GOT3 (cell line): ENCODE data around the gene RHO.

Experiments used
- DNase-seq: peaks from one replicate; lab custom pipeline; 2025; ENCODE audit warnings: mixed read lengths; lab: John Stamatoyannopoulos, UW

The RHO gene

DNA sequence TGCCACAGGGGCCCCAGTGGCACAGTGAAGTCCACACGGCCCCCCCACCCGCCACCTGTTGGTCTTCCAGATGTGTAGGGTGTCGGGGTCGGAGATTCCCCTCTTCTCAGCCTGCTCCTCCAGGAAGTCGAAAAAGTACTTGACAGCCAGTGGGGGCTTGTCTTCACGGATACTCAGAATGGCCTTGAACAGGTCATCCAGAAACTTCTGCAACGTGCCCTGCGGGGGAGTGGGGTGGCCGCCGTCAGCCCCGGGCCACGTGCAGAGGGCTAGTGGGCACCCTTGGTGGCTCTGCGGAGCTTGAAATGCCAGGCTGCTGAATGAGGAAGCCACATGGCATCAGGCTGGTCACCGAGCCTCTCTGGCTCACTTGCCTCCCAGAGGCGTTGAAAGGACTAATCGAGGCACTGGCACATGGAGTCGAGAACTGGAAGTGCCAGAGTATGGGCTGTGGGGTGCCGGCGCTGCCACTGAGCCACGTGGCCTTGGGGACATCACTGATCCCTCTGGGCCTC is 31.2 kb downstream of the RHO start:
- no peak for DNase-seq

DNA sequence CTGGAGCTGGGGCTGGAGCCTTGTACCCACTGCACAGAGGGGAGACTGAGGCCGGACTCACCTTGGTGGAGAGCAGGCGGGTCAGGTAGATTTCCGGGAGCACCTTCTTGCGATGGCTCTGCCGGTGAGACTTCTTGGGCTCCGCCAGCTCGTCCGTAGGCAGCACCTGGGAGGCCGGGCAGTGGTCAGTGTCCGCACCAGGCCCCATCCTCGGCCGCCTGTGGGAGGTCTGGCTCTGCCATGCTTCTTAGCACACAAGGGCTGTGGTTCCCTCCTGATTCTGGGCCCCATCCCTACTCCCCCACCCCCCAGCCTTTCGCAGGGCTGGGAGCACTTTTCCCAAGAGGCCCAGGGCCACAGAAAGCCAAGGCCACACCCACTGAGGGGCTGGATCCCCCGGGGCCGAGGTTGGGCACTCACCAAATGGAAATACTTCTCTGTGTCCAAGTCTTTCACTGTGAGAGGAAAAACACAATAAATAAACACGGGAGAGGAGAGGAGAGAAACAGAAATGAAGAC is 31.9 kb downstream of the RHO start:
- no peak for DNase-seq

DNA sequence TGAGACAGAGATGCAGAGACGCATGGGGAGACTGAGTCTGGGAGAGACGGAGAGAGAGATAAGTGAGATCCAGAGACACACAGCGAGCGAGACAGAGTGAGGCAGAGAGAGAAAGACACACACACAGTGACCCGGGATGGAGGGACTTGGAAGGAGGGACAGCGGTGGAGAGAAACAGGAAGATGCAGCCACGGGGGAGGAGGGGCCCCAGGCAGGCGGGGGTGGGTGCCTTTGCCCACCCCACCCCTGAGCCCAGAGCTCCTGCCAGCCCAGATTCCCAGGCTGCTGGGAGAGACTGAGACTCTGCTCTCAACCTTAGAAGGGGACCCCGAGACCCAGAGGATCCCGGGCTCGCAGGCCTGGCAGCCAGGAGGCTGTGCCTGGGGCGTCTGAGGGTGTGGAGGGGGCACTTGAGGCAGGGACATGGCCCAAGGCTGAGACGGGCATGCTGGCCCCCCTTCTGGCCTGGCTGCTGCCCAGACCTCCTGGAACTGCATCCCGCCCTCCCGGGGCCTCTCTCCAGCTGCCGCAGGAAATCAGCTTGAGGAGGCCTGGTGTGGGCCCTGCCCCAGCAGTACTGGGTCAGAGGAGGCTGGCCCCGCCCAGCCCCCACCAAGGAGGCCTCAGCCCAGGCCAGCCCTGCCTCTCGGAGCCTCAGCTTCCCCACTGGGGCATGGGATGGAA is 32.6 kb downstream of the RHO start:
- DNase-seq, result no peak

DNA sequence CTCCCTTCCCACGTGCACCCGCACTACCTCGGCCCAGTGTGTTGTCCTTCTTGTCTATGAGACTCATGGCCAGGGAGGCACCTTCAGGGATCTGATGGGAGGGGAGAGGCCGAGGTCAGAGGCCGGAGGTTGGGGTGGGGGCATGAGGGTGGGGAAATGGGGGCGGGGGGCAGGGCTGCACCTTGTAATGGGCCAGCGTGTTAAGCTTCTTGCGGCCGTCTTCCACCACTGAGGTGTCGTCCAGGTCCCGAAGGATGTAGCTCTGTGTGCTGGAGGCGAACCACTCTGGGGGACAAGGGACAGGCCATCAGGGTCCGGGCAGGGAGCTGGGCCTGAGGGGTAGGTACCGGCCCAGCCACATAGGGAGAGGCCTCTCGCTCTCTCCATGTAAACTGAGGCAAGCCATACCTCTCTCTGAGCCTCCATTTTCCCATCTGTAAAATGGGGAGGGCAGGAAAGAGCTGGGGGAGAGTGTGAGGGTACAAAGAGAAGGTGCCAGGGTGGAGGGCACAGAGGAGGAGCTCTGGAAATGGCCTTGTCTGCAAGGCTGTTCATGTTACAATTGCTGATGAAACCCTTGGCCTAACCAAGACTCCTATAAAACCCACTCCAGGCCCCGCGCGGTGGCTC is 33.3 kb downstream of the RHO start:
- DNase-seq, result no peak

DNA sequence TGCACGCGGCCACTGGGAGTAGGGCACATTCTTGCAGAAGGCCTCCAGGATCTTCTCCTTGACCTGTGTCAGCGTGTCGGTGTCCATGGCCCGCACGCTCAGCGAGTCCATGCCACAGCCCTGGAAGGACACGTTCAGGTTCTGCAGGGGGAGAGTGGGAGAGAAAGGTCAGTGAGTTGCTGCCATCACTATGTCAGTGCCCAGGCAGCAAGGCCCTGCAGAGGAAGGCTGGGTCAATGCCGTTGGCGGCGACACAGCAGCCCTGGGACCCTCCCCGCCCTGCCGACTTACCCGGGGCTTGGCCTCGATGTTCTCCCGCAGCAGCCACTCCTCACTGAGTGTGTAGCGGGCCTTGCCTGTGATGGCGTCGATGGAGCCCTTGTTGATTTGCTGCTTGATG is 34.4 kb downstream of the RHO start:
- no peak for DNase-seq

DNA sequence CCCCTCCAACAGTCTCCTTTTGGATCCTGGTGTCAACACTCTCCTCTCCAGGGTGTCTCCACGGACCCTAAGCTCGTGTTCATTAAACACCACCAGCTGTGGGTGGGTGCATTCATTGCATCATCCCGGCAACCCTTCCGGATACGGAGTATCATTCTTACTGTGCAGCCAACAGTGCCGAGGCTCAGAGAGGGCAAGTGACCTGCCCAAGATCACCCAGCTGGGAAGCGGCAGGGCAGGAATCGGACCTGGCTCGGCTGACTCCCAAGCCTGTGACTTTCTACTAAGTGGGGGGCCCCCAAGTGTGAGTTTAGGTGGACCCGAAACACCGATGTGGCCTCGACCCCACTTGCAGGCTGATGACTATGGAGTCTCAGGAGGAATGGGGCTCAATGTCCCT is 34.9 kb downstream of the RHO start:
- DNase-seq, result no peak

DNA sequence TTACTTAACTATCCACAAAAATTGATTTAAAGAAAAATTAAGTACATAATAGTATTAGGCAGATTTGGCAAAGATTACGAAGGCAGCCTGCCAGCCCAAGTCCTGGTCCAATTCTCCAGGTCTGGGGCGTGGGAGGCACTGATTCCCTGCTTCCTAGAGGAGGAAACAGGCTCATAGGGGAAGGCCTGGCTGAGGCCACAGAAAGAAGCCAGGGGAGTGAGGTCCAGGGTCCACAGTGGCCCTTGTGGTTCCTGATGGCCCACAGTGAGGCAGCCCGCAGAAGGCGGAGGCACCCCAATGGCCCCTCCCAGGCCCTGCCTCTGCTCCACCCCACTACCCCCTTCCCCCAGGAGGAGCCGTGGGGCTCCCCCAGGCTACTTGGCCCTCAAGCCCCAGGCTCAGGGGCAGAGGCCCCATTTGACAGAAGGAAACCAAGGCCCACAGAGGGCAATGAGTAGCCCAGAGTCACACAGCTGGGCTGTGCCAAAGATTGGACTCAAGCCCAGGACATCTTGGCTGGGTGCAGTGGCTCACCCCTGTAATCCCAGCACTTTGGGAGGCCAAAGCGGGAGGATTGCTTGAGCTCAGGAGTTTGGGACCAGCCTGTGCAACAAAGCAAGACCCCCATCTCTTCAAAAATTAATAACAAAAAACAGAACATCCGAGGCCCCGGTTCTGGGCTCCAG is 35.6 kb downstream of the RHO start:
- DNase-seq, result no peak

DNA sequence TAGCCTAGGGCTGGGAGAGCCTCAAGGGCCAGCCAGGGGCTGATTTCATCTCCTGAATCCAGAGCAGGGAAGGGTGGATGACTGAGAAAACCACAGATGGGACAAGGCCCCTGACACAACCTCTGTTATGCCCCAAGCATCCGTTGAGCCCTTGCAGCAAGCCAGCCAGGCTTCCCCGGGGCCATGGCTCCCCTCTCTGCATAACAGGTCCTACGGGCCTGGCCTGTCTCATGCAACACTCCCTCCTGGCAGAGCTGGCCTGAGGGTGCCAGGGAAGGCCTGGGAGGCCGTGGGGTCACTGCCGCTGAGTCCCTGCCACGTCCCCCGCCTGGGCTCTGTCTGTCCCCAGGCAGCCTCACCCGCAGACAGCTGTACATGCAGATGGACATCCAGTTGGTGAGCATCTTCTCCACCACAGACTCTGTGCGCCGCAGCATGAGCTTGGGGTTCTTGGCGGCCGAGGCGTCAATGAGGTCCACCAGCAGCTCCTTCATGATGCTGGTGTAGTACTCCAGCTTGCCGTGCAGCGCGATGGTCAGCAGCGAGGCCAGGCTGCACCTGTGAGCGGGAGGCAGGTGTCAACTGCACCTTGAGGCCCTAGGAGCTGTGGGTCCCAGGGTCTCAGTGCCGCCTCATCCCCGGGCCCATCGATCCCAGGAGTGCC is 36.7 kb downstream of the RHO start:
- DNase-seq, result no peak

DNA sequence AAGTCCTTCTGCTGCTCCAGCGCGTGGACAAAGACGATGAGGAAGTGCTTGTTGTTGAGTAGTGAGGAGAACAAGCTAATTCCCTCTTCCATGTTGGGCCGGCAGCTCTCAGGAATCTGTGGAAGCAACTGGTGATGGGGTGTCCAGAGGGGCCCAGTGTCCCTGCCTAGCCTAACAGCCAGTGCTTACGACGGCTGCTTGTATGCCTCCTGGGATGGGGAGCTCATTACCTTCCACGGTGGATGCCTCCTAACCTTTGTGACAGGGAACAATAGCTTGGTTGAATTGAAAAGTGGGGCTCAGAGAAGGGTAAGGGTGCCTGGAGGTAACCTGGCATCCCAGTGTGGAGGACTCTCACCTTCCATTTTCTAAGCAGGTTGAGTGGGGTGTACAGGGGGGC is 37.5 kb downstream of the RHO start:
- DNase-seq, result no peak

DNA sequence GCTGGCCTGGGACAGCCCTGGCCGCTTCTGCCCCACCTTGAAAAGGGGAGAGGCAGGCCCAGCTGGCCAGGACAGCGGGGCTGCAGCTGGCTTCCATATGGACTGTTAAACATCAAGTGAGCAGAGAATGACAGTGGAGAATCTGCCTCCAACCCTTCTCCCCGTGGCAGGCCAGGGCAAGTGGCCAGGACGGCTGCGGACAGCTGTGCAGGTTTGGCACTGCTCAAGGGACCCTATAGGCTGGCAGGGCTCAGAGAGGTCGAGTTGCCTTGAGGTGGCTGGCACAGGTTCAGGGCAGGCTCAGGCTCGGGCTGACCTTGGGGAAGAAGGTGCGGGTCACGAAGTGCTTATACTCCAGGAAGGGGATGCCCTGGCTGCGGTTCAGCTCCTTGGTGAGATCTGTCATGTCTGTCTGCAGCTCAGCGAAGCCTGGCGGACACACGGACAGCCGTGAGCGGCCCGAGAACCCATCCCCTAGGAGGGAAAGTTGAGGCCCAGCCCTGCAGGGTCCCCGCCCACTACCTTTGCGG is 38.8 kb downstream of the RHO start:
- no peak for DNase-seq

DNA sequence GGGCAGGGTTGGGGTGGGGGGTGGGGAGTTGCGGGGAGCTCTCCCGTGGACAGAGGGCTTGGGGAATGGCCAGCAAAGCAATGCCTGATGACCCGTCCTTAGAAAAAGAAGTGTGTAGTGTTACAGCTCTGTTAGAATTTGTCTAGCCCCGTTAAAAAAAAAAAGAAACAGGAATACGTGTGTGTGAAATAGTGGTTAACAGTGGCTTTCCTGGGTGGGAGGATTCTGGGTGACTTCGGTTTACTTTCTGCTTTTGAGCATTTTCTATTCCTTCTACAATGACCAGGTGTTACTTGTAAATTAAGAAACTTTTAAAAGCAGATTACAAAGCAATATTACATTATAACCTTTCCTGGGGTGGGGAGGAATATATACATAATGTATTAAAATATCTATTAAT is 39.5 kb downstream of the RHO start:
- DNase-seq, result no peak

DNA sequence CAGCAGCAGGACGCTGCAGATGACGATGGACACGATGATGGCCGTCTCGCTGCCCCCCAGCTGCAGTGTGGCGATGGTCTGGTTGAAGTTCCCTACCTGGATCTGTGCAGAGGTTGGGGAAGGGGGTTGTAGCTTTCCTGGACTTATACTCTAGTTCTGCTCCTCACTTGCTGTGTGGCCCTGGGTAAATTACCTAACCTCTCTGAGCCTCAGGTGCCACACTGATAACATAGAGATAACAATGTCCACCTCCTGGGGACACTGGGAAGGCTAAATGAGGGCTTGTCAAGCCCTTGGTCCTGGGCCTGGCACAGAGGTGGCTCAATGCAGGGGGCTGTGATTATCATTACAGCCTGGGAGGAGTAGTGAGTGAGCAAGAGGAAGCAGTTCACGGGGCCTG is 41.4 kb downstream of the RHO start:
- no peak for DNase-seq

DNA sequence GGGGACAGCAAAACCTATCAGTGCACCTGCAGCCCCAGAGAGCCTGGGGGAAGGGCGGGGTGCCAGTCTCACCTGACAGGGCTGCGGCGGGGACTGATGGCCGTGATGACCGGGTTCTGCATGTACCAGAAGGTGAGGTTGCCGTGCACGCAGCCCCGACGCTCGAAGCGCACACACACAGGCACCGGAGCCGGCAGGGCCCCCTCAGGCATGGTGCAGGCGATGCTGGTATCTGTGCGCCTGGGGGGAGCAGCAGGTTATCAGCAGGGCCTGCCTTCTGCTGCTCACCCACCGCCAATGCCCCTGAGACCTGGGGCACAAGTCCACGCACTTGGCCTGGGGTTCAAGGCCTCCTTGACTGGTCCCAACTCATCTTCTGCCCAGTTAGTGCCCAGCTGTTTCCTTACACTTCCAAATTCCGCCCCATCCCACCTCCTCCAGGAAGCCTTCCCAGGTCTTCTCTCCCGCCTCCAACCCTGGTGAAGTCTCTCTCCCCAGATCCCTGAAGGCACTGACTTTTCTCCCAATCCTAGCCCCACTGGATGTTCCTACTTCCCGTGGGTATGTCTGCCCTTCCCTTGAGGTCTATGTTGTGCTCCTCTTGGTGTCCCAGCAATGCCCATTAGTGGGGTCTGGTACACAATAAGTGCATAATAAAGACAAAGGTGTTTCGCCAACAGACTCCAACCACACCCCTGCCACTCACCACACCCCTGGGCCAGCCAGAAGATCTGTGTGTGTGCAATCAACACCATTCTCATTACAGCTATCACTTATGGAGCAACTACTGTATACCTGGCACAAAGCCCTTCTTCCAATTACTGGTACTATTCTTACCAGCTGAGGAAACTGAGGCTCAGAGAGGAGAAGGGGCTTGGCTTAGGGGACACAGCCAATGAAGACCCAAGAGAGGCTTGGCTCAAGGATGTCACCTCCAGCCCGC is 43.4 kb downstream of the RHO start:
- DNase-seq, result no peak

DNA sequence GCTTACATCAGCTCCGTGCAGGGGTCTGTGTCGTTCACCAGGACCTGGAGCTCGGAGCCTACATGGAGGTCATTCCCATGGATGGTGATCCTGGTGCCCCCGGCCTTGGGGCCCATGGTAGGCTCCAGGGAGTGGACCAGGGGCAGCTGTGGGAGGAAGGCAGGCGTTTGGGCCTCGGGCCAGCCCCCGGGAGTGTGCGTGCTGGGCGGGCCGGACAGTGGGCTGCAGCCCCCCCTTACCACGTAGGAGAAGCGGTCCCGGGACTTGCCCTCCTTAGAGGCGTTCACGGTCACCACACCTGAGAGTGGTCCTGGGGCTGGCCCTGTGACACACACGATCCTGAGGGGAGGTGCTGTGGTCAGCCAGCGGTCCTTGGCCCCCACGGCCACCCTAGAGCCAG is 44.2 kb downstream of the RHO start:
- no peak for DNase-seq

DNA sequence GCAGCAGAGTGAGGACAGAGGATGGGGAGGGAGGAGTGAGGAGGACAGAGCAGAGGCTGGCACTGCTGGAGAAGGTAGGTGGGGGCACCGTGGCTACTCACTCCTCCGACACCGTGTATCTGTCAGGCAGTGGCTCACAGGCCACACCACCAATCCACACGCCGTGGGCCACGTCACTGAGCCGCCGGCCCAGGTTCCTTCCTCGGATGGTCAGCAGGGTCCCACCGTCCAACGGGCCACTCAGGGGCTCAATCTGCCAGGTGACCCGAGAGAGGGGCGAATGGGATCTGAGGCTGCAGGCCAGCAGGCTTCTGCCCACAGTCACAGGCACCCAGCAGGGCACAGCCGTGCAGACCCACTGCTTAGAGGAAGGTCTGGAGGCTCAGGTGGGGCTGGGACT is 45.1 kb downstream of the RHO start:
- DNase-seq, result no peak

DNA sequence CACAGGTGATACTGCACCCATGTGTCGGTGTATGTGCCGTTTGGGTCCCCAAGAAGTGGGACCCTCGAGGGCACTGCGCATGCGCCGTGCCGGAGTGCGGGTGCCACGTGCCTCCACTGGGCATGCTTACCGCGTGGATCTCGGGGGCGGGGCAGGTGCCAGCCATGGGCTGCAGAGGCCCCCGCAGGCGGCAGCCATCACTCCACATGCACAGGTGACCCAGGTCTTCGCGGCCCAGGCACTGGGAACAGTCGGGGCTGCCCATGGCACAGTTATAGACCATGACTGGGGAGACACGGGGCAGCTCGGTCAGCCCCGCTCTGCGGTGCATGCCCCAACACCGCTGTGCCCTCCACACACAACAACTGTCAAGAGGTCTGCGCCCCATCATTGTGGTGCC is 45.8 kb downstream of the RHO start:
- no peak for DNase-seq

DNA sequence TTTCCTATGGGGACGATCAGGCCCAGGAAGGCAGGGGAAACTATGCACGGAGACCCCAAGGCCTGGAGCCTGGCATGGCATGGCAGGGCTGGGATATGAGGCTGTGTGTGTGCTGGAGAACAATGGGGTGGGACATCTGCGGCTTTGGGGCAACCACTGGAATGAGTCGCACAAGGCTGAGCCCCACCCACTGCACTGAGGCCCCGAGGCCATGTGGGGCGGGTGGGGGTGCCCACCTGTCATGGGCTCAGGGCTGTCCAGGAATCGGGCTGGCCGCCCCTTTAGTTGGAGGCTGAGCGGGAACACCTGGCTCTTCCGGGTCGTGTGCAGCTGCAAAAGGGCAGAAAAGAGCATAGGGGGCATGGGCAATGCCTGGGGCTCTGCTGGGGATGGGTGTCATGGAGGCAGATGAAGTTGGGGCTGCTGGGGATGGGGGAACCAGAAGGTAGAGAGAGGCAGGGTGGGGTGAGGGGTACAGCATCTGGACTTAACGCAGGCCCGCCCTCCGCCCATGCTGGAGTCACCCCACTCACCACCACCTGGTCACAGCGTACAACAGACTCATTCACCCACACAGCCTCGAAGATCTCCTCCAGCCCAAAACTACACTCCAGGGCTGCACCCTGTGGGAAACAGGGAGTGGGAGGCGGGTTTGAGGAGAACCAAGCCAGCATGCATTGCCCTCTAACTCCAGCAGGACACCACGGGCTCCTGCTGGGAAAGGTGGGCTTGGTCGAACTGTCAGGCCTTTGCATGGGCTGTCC is 47.0 kb downstream of the RHO start:
- no peak for DNase-seq

DNA sequence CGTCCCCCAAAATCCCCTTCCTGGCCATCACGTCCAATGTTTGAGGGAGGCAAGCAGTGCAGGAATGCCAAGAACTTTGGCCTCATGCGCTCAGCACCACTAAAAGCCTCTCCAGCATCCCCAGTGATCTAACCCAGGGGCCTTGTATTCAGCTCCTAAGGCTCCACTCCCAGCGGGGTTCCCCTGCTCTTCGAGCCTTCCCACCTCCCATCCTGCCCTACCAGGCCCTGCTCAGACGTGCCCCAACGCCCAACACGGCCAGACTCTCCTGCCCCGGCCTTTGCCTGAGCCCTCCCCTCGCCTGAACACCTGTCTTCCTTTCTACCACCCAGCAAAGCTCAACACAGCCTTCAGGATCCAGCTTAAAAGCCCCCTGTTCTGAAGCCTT is 47.6 kb downstream of the RHO start:
- DNase-seq, result no peak

DNA sequence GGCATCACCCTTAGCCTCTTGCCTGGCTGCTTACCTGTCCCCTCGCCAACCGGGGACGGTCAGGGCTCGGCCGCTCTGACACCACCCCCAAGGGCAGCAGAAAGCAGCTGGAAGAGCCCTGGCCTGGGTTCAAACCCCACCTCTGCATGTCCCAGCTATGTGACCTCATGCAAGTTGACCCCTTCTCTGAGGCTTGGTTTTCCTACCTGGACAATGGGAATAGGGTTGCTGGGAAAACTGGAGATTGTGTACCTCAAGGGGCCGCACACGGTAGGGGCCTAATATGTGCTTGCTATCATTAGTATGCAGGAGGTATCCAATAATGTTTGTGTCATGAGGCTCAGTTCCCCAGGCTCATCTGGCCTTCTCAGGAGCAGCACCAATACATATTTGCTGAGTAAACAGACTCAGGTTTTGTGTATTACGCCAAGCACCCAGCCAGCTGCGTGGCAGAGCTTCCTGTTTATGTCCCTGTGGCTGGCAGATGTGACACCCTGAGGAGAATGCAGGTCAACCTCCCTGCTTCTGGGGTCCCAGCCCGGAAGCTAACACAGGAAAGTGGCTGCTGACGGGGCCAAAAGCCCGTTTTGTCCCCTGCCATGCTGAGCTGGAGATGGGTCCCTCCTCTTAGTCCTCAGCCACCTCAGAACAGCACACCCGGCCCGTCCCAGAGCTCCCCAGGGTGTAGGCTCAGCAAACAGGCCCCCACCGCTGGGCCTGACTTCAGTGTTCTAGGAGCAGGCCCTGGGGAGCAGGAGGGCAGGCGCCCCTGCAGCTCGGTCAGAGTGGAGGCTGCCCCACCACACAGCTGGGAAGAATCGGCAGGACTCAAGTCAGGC is 48.3 kb downstream of the RHO start:
- no peak for DNase-seq

DNA sequence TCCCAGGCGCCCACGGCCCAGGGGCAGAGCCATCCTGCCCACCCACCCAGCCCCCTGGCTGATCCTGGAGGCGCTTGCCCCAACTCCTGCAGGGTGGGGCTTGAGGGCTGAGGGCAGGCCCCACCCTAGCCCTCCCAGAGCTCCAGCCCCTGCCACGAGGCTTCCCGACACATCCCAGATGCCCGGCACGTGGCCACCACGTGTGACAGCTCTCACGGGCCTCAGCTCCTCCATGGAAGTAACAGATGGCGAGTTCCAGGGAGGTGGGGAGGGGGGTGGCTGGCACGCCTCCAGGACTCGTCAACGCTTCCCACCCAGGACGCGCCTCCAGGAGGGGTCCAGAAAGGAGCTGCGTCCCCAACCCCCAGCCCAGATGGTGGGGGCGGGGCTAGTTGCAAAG is 48.9 kb downstream of the RHO start:
- no peak for DNase-seq
